Heart left ventricle (tissue), 13 donors: ENCODE measurements around the gene R3HDM2.

Source experiments
- CTCF ChIP-seq, 12 donors: fragments of 200-600 bp; sonication (generic) in 4 of 12; IDR thresholded peaks; one replicate each; pipeline versions ENCODE4 v1.5.0 to v1.8.0; 2018 to 2022; ENCODE audit warnings: antibody characterized with exemption in 12 of 12, mild to moderate bottlenecking in 5 of 12
- POLR2A ChIP-seq, 2 donors: fragments of 450-650 bp; IDR thresholded peaks; one replicate each; pipeline ENCODE4 v1.6.1; 2017; ENCODE audit warnings: antibody characterized with exemption in 2 of 2, mild to moderate bottlenecking in 2 of 2, moderate library complexity in 2 of 2
- donor health status: ischemic (EF 13 %, LVEDD 7.1; RV severe dilation, severe dysfunction).
- donor health status: DM: no; HTN: yes; CAD: no.
- donor health status: DM: no; HTN: no; CAD: no.
- donor health status: ischemic (EF 25% LVEDD 6.9; RV normal size, moderate dysfunction).
- donor health status: ischemic (EF 25% LVEDD 5.7; RV mildly dilated, moderate dysfunction).
- donor health status: ischemic (EF 35%, LVEDD 5.7; RV mildly dilated, moderate dysfunction).
- donor health status: nonischemic (EF 11% LVEDD 7.7; RV severe dilation, severe dysfunction).
- donor health status: DM: yes; HTN: yes; CAD: no.
- donor health status: PGD.
- donor health status: ischemic (EF 29% LVEDD 5.4; RV normal size, mild dysfunction).
- donor health status: nonischemic (EF 23%, LVEDD 6.1; RV moderate dilation, normal function).

GRCh38 chr12:57230381-57231155 is 200.3 kb downstream of the R3HDM2 start:
- TF ChIP-seq CTCF (IDR thresholded peaks at IDR 0.05) (no peak), POLR2A (IDR thresholded peaks at IDR 0.05) (no peak)
